Panc1 (cell line): ENCODE results near the gene RGS6.

Experiments used
- POLR2AphosphoS5 ChIP-seq: IDR thresholded peaks from 2 replicates; pipeline ENCODE4 v1.6.1; 2012; ENCODE audit warnings: mild to moderate bottlenecking, low read depth, low read length, moderate library complexity
- SIN3A ChIP-seq: IDR thresholded peaks from 2 replicates; pipeline ENCODE4 v1.6.1; 2012; ENCODE audit warnings: low read depth, mild to moderate bottlenecking, low read length, moderate library complexity, borderline replicate concordance; ENCODE audit not compliant: insufficient read depth
- TCF7L2 ChIP-seq: IDR thresholded peaks from 2 replicates; pipeline ENCODE4 v1.6.1; 2011; ENCODE audit warnings: mild to moderate bottlenecking, low read depth, low read length, inconsistent platforms
- TF ChIP-seq, protein P1 (sequence below): fragments of 450-650 bp; IDR thresholded peaks from 2 replicates; pipeline ENCODE4 v1.5.1; 2017; ENCODE audit warnings: mild to moderate bottlenecking
- TF ChIP-seq, protein P2 (sequence below), 2 experiments: IDR thresholded peaks; 2 replicates each; pipeline ENCODE4 v1.6.1; 2011 to 2012; ENCODE audit warnings: low read depth in 2 of 2, control low read depth in 1 of 2, low read length in 1 of 2, mild to moderate bottlenecking in 1 of 2, moderate library complexity in 1 of 2; ENCODE audit not compliant: insufficient read depth in 1 of 2

DNA sequence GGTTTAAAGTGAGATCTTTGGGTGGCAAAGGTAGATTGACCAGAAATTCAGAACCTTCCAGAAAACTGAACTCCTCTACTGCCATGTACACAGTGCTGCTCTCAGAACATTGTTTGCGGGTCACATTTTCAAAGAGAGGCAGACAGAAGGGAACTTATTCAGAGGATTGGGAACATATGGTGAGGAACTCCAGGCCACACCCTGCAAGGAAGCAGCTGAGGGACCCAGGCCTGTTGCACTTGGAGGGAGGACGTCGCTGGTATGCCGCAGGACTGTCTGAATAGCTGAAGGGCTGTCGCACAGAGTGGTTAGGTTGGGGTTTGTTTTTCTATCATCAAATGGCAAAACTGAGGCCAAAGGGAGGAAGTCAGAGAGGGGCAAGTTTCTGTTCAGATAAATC is 520.5 kb downstream of the RGS6 start:
- TF ChIP-seq, protein P1, sequence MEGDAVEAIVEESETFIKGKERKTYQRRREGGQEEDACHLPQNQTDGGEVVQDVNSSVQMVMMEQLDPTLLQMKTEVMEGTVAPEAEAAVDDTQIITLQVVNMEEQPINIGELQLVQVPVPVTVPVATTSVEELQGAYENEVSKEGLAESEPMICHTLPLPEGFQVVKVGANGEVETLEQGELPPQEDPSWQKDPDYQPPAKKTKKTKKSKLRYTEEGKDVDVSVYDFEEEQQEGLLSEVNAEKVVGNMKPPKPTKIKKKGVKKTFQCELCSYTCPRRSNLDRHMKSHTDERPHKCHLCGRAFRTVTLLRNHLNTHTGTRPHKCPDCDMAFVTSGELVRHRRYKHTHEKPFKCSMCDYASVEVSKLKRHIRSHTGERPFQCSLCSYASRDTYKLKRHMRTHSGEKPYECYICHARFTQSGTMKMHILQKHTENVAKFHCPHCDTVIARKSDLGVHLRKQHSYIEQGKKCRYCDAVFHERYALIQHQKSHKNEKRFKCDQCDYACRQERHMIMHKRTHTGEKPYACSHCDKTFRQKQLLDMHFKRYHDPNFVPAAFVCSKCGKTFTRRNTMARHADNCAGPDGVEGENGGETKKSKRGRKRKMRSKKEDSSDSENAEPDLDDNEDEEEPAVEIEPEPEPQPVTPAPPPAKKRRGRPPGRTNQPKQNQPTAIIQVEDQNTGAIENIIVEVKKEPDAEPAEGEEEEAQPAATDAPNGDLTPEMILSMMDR: no peak
- TF ChIP-seq, protein P2, sequence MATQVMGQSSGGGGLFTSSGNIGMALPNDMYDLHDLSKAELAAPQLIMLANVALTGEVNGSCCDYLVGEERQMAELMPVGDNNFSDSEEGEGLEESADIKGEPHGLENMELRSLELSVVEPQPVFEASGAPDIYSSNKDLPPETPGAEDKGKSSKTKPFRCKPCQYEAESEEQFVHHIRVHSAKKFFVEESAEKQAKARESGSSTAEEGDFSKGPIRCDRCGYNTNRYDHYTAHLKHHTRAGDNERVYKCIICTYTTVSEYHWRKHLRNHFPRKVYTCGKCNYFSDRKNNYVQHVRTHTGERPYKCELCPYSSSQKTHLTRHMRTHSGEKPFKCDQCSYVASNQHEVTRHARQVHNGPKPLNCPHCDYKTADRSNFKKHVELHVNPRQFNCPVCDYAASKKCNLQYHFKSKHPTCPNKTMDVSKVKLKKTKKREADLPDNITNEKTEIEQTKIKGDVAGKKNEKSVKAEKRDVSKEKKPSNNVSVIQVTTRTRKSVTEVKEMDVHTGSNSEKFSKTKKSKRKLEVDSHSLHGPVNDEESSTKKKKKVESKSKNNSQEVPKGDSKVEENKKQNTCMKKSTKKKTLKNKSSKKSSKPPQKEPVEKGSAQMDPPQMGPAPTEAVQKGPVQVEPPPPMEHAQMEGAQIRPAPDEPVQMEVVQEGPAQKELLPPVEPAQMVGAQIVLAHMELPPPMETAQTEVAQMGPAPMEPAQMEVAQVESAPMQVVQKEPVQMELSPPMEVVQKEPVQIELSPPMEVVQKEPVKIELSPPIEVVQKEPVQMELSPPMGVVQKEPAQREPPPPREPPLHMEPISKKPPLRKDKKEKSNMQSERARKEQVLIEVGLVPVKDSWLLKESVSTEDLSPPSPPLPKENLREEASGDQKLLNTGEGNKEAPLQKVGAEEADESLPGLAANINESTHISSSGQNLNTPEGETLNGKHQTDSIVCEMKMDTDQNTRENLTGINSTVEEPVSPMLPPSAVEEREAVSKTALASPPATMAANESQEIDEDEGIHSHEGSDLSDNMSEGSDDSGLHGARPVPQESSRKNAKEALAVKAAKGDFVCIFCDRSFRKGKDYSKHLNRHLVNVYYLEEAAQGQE (IDR thresholded peaks at IDR 0.05; ENCODE audit: insufficient read depth in 1 of 2, low read depth in 2 of 2, low read length in 1 of 2): no peak
- no peak for TF ChIP-seq POLR2AphosphoS5
- no peak for TF ChIP-seq TCF7L2
- TF ChIP-seq SIN3A: no peak
